ENCODE data around the gene POLR2A.
A peak's percentile ranks its signal among the peaks of the same experiment; 100 is the strongest.

POLR2A gene

GRCh38 chr17:7484067-7484918 is at the start of gene POLR2A:
POLR2A (plus strand) TSS chr17:7484366.
- FAIRE-seq, result peak; percentile 86

- no peak for FAIRE-seq
Observed at GRCh38 chr17:7435676-7436555, 48.2 kb upstream of the POLR2A start.

GRCh38 chr17:7436556-7437368 is 47.4 kb upstream of the POLR2A start:
- FAIRE-seq, result no peak

DNA sequence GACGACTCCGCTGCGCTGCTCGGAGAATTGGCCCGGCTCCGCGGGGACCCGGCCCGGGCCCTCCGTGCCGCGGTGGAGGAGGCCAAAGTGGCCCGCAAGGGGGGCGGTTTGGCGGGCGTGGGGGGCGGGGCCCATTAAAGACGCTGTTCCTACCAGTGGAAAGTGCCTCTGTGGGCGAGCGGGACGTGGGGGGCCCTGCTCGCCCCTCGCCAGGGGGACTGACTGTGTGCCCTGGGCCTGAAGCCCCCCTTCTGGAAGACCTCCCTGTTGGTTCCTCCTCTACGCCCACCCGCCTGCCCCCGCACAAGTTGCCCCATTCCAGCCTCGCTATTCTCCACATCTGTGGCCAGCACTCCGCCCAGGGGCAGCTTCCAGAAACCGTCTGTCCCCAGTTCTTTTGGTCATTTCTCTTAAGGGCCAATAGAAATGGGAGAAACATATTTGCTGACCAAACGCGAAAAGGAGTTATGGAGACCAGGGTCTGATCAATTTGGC is 46.8 kb upstream of the POLR2A start:
- no peak for FAIRE-seq

DNA sequence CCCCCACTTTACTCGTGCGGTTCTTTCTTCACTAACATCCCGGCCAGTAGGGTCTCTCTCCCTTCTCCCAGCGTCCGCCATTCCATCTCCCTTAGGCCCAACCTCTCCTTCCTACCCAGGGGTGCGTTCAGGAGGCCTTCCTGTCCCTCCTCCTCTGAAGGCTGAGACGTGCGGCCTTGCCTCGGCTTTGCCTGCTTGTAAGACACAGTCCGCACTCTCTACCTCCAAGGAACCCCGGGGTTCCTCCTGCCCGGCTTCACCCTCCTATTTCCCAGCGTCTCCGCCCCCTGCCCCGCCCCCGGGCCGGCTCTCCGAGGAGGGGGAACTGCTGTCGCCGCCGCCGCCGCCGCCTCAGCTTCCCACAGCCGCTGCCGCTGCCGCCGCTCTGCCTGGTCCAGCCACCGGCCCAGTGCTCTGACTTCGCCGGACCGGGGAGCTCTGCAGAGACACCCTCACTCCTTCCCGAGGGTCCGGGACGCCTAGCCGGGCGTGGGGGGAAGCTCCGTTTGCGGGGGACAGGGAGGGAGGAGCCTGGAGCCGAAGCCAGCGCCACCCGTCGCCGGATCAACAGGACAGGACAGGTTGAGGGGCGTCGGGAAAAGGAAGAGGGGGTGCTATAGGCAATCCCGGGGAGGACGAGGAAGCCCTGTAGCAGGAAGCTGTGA is 46.1 kb upstream of the POLR2A start:
- FAIRE-seq, result no peak

- FAIRE-seq, result no peak
Observed at GRCh38 chr17:7438656-7439460, 45.3 kb upstream of the POLR2A start.

- no peak for FAIRE-seq
Observed at GRCh38 chr17:7439462-7440112, 44.6 kb upstream of the POLR2A start, which contains the start of gene FGF11. FGF11 (plus strand) TSS chr17:7439512; CDS start chr17:7439621, 109 bp downstream.

GRCh38 chr17:7440113-7440833 is 43.9 kb upstream of the POLR2A start:
- no peak for FAIRE-seq

- FAIRE-seq, result no peak
Observed at GRCh38 chr17:7440834-7441195, 43.4 kb upstream of the POLR2A start.

DNA sequence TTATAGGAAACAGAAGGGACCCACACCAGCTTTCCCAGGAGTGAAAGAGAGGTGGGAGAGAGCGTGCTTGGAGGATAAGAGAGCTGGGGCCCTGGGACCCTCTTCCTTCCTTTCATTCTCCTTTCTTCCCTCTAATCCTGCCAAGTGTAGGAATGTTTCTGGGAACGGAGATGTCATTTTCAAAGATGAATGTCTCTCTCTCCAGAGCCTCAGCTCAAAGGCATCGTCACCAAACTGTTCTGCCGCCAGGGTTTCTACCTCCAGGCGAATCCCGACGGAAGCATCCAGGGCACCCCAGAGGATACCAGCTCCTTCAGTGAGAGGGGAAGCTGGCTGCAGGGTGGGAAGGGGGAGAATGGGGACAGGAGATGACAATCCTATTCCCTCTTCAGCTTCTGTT is 42.9 kb upstream of the POLR2A start:
- FAIRE-seq, result no peak

- no peak for FAIRE-seq
Observed at GRCh38 chr17:7442142-7442541, 42.0 kb upstream of the POLR2A start.

DNA sequence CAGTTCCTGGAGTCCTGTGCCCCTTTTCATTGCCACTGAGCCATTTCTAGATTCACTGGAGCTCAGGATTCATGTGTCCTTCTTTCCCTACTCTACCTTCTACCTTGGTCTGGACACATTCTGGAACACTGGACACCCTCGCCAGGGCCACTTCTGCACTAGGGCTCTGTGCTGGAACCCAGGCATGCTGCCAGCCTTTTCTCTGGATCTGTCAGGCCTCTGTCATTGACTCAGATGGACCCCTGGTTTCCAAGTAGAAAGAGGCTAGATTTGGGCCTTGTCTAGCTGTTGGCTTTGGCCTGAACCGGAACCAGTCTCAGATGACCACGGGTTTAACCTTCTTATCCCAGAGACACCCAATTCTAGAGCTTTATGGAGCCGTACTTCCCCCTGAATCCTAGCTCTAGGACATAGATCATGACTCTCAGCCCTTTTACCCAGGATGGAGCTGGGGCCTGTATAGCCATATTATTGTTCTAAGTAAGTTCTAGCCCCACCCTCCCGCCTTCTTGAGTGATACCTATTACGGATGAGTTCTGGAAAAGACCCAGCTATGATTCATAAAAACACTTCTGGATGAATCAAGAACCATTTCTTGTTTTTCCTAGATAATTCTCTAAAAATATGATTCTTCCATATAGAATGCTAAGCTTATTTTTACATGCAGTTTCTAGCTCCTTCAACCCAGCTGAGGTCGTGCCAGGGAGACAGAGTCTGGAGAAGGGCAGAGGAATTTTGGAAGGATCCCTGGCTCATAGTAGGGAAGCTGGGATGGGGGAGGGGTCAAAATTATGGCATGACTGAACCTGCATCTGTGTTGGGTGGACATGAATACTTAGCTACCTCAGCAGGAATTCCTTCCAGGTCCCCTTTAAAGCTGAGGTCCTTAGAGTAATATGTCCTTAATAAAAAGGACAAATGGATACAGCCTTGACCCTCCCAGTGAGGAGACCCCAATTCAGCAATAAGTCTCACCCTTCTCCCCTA is 40.4 kb upstream of the POLR2A start:
- no peak for FAIRE-seq

DNA sequence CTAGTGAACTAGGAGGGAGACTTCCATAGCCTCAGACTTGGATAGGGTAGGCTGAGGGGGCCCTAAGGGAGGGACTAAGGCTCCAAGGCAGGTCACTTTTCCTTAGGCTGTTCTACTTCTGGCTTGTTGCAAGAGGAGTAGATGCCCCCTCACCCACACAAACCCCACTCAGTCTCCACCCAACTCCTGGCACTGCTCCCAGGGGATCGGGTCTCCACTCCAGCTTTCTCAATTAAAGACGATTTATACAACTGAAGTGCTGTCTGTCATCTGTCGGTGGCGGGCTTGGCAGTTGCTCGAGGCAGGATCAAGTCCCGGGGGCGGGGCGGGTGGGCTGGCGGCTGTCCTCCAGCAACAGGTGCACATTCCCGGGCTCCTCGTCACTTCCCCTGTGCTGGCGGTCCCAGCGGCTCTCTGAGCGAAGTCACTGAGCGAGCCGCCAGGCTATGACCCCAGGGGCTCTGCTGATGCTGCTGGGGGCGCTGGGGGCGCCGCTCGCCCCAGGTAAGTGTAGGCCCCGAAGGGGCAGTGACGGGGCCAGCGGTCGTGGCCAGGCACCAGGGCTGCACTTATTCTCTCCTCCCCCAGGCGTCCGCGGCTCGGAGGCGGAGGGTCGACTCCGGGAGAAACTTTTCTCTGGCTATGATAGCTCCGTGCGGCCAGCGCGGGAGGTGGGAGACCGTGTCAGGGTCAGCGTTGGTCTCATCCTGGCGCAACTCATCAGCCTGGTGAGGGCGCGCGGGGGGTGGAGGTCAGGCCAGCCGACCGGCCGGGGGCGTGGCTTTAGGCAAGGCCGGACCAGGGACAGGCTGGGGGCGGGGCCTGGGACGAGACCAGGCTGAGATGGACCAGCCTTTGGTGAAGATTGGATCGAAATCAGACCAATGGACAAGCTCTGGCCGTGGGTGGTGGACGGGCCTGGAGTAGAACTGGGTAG is 39.2 kb upstream of the POLR2A start, which contains the start of gene CHRNB1:
Gene CHRNB1 (plus strand): TSS at position 380 of the 937 bp plus-strand sequence. CDS start 67 bp downstream, at position 447.
- FAIRE-seq, result no peak

DNA sequence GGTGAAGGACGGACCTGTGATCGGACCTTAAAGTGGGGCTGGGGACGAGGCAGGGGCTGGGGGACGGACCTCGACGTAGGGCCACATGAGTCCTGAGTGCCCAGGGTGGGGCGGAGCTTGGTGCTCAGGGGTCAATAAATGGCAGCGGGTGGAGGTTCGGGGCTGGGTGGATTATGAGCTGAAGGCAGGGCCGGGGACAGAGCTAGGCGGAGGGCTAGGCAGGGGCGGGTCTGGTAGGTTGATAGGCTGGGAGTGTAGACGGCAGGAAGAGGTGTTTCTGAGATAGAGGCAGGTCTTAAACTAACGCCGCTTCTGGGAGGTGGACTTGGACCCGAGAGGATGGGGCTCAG is 38.6 kb upstream of the POLR2A start:
- FAIRE-seq, result no peak

- no peak for FAIRE-seq
Observed at GRCh38 chr17:7448461-7448860, 35.7 kb upstream of the POLR2A start.

- no peak for FAIRE-seq
Observed at GRCh38 chr17:7459961-7460545, 24.1 kb upstream of the POLR2A start.

Measured in endometrium (tissue), 2 donors.